IMR-90 (cell line): Measurements from ENCODE around the gene CCND1. TPM values are rescaled to one million over a fixed set of nuclear protein-coding genes. Genes with fewer than 3 reads are reported as not detected.

Source experiments
- BHLHE40 ChIP-seq: fragments of 150-350 bp; IDR thresholded peaks from 2 replicates; pipeline ENCODE4 v1.6.1; 2016; ENCODE audit warnings: mild to moderate bottlenecking, low read depth, low read length
- CTCF ChIP-seq: conservative IDR thresholded peaks from 2 replicates; pipeline ENCODE4 v1.5.1; 2012; ENCODE audit warnings: mild to moderate bottlenecking, low read depth, low read length, improper control_type of control experiment
- MAZ ChIP-seq: IDR thresholded peaks from 2 replicates; pipeline ENCODE4 v1.6.1; 2012; ENCODE audit warnings: low read depth, mild to moderate bottlenecking, low read length, improper control_type of control experiment, moderate library complexity, borderline replicate concordance
- polyA plus RNA-seq, 3 experiments: library from polyadenylated mRNA; depleted of rRNA; stranded (reverse); fragments of >200 nt; gene quantifications; 2 replicates each; pipeline ENCODE4 v1.2.3, GENCODE V29; 2012; ENCODE audit warnings: low replicate concordance in 1 of 3
- total RNA-seq: library from RNA; depleted of rRNA; stranded (reverse); fragments of >200 nt; gene quantifications from 2 replicates; pipeline ENCODE4 v1.2.3, GENCODE V29; 2012

Gene CCND1
- total and polyA plus RNA-seq, 2 of the 4 experiments (the other 2 are of a cell fraction) = 481 to 748 TPM

GRCh38 chr11:69641681-69642548, 959 bp downstream of the CCND1 start (continued):
- TF ChIP-seq CTCF = no peak
- TF ChIP-seq MAZ = peak; percentile 6; the same call in 1 of the 2 replicates
- no peak for TF ChIP-seq BHLHE40
